H9 (cell line): ENCODE data around the gene CDC42EP5. TPM values are rescaled to one million over a fixed set of nuclear protein-coding genes. Genes with fewer than 3 reads are reported as not detected.

Experiments
- DNase-seq: peaks from one replicate; pipeline ENCODE4 v3.0.0-alpha.2; 2017
- H2AFZ ChIP-seq: one replicate; pipeline ENCODE4 v1.6.1; 2013; ENCODE audit warnings: mild to moderate bottlenecking, low read length, control low read depth, moderate library complexity
- H2AK5ac ChIP-seq: 2 replicates; pipeline ENCODE4 v1.6.1; 2013; ENCODE audit warnings: low read length, control low read depth, mixed read lengths; ENCODE audit not compliant: insufficient read length
- H2BK120ac ChIP-seq: one replicate; pipeline ENCODE4 v1.6.1; 2013; ENCODE audit warnings: low read depth, mild to moderate bottlenecking, low read length, control low read depth, inconsistent platforms; ENCODE audit not compliant: poor library complexity, severe bottlenecking
- H2BK12ac ChIP-seq: 2 replicates; pipeline ENCODE4 v1.6.1; 2013; ENCODE audit warnings: low read length, control low read depth, mixed read lengths, low read depth; ENCODE audit not compliant: insufficient read length
- H2BK15ac ChIP-seq: 2 replicates; pipeline ENCODE4 v1.6.1; 2013; ENCODE audit warnings: low read depth, low read length, control low read depth
- H2BK20ac ChIP-seq: one replicate; pipeline ENCODE4 v1.6.1; 2013; ENCODE audit warnings: low read depth, mild to moderate bottlenecking, low read length, control low read depth, inconsistent platforms; ENCODE audit not compliant: poor library complexity, severe bottlenecking
- H2BK5ac ChIP-seq: 2 replicates; pipeline ENCODE4 v1.6.1; 2013; ENCODE audit warnings: low read length, control low read depth, mixed read lengths; ENCODE audit not compliant: insufficient read length
- H3K14ac ChIP-seq: 2 replicates; pipeline ENCODE4 v1.6.1; 2013; ENCODE audit warnings: low read length, control low read depth; ENCODE audit not compliant: insufficient read depth
- H3K18ac ChIP-seq: 2 replicates; pipeline ENCODE4 v1.6.1; 2013; ENCODE audit warnings: low read depth, mild to moderate bottlenecking, mixed read lengths, low read length, control low read depth; ENCODE audit not compliant: insufficient read length
- H3K23ac ChIP-seq: 2 replicates; pipeline ENCODE4 v1.6.1; 2013; ENCODE audit warnings: low read length, control low read depth, mixed read lengths, low read depth; ENCODE audit not compliant: insufficient read length
- H3K23me2 ChIP-seq: 2 replicates; pipeline ENCODE4 v1.6.1; 2013; ENCODE audit warnings: low read depth, mild to moderate bottlenecking, mixed read lengths, low read length, control low read depth; ENCODE audit not compliant: insufficient read length, poor library complexity, severe bottlenecking
- H3K27ac ChIP-seq: 2 replicates; pipeline ENCODE4 v1.5.1; 2013; ENCODE audit warnings: low read length, control low read depth, mixed read lengths, low read depth; ENCODE audit not compliant: insufficient read length
- H3K27me3 ChIP-seq: 2 replicates; pipeline ENCODE4 v1.6.1; 2013; ENCODE audit warnings: low read length, control low read depth, inconsistent platforms; ENCODE audit not compliant: insufficient read depth
- H3K4ac ChIP-seq: 2 replicates; pipeline ENCODE4 v1.6.1; 2013; ENCODE audit warnings: low read depth, mild to moderate bottlenecking, control low read depth, inconsistent platforms, low read length, moderate library complexity
- H3K4me1 ChIP-seq: 2 replicates; pipeline ENCODE4 v1.6.1; 2013; ENCODE audit warnings: low read length, control low read depth, inconsistent platforms; ENCODE audit not compliant: insufficient read depth
- H3K4me2 ChIP-seq: 2 replicates; pipeline ENCODE4 v1.6.1; 2013; ENCODE audit warnings: low read length, control low read depth, mixed read lengths; ENCODE audit not compliant: insufficient read length, insufficient read depth
- H3K56ac ChIP-seq: 2 replicates; pipeline ENCODE4 v1.6.1; 2013; ENCODE audit warnings: low read depth, mild to moderate bottlenecking, mixed read lengths, low read length, control low read depth; ENCODE audit not compliant: insufficient read length
- H3K79me1 ChIP-seq: 2 replicates; pipeline ENCODE4 v1.6.1; 2013; ENCODE audit warnings: low read depth, mild to moderate bottlenecking, moderate library complexity, low read length, control low read depth, inconsistent platforms; ENCODE audit not compliant: insufficient read depth, poor library complexity, severe bottlenecking
- H3K79me2 ChIP-seq: 2 replicates; pipeline ENCODE4 v1.6.1; 2013; ENCODE audit warnings: low read length, control low read depth, inconsistent platforms; ENCODE audit not compliant: insufficient read depth
- H3K9ac ChIP-seq: 2 replicates; pipeline ENCODE4 v1.6.1; 2013; ENCODE audit warnings: low read length, control low read depth, mixed read lengths; ENCODE audit not compliant: insufficient read length; ENCODE audit errors: extremely low read depth
- H3K9me3 ChIP-seq: one replicate; pipeline ENCODE4 v1.6.1; 2013; ENCODE audit warnings: low read depth, low read length, inconsistent platforms; ENCODE audit not compliant: control insufficient read depth
- H3T11ph ChIP-seq: one replicate; pipeline ENCODE4 v1.6.1; 2013; ENCODE audit warnings: mild to moderate bottlenecking, low read length, control low read depth, inconsistent platforms
- H4K20me1 ChIP-seq: one replicate; pipeline ENCODE4 v1.6.1; 2013; ENCODE audit not compliant: control insufficient read depth, insufficient read length, insufficient read depth
- H4K5ac ChIP-seq: 2 replicates; pipeline ENCODE4 v1.6.1; 2013; ENCODE audit warnings: low read depth, mild to moderate bottlenecking, mixed read lengths, low read length, control low read depth; ENCODE audit not compliant: insufficient read length
- H4K8ac ChIP-seq: replicated peaks from 2 replicates; pipeline ENCODE4 v1.6.1; 2013; ENCODE audit warnings: low read length, control low read depth, mixed read lengths, low read depth; ENCODE audit not compliant: insufficient read length
- H4K91ac ChIP-seq: 2 replicates; pipeline ENCODE4 v1.6.1; 2013; ENCODE audit warnings: low read depth, mild to moderate bottlenecking, moderate library complexity, mixed read lengths, low read length, control low read depth; ENCODE audit not compliant: insufficient read length
- H3K27ac Mint-ChIP-seq, 3 experiments: 2 replicates in 2 of 3; 3 replicates in 1 of 3; pipeline ENCODE4 v1.8.0; 2020 to 2021; ENCODE audit warnings: mixed read lengths in 3 of 3, mild to moderate bottlenecking in 1 of 3, moderate library complexity in 1 of 3
- H3K27me3 Mint-ChIP-seq: 2 replicates; pipeline ENCODE4 v1.8.0; 2021; ENCODE audit warnings: low read depth, mild to moderate bottlenecking, moderate library complexity, mixed read lengths
- H3K36me3 Mint-ChIP-seq, 3 experiments: 2 replicates in 2 of 3; 3 replicates in 1 of 3; pipeline ENCODE4 v1.8.0; 2020 to 2021; ENCODE audit warnings: low read depth in 3 of 3, mixed read lengths in 3 of 3; ENCODE audit not compliant: insufficient read depth in 1 of 3
- H3K4me1 Mint-ChIP-seq, 2 experiments: 2 replicates each; pipeline ENCODE4 v1.8.0; 2020; ENCODE audit warnings: mixed read lengths in 2 of 2
- H3K4me3 Mint-ChIP-seq, 2 experiments: 2 replicates in 1 of 2; 3 replicates in 1 of 2; pipeline ENCODE4 v1.8.0; 2020 to 2021; ENCODE audit warnings: mild to moderate bottlenecking in 2 of 2, mixed read lengths in 2 of 2, moderate library complexity in 1 of 2
- H3K9me3 Mint-ChIP-seq, 2 experiments: 2 replicates in 1 of 2; 3 replicates in 1 of 2; pipeline ENCODE4 v1.8.0; 2020; ENCODE audit warnings: mild to moderate bottlenecking in 2 of 2, mixed read lengths in 2 of 2, moderate library complexity in 1 of 2
- WGBS: extraction: QIAGEN DNeasy Blood & Tissue Kit; methylation state at CpG from one replicate; pipeline ENCODE4 v1.1.7; 2013; ENCODE audit warnings: missing lambda C conversion rate, low lambda C conversion rate, mixed read lengths; ENCODE audit not compliant: insufficient read length; ENCODE audit errors: extremely low coverage; 5-methylcytosine and 5-hydroxymethylcytosine counted together
- long read RNA-seq: library from polyadenylated mRNA; unstranded; transcript quantifications from one replicate; pipeline ENCODE4 v2.0.0, GENCODE V29; 2020
- total RNA-seq: library from RNA; stranded (reverse); gene quantifications from 2 replicates; pipeline ENCODE4 v1.2.1, GENCODE V29; 2021
- TF ChIP-seq, protein P1 (sequence below): fragments of 200-600 bp; sonication (generic); conservative IDR thresholded peaks from 3 replicates; pipeline ENCODE4 v1.8.0; 2021; ENCODE audit warnings: antibody characterized with exemption, mild to moderate bottlenecking

CDC42EP5 gene, protein sequence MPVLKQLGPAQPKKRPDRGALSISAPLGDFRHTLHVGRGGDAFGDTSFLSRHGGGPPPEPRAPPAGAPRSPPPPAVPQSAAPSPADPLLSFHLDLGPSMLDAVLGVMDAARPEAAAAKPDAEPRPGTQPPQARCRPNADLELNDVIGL
- 1.6 and 2.9 TPM in 2 replicates for total RNA-seq
- long read RNA-seq = 0 reads

DNA sequence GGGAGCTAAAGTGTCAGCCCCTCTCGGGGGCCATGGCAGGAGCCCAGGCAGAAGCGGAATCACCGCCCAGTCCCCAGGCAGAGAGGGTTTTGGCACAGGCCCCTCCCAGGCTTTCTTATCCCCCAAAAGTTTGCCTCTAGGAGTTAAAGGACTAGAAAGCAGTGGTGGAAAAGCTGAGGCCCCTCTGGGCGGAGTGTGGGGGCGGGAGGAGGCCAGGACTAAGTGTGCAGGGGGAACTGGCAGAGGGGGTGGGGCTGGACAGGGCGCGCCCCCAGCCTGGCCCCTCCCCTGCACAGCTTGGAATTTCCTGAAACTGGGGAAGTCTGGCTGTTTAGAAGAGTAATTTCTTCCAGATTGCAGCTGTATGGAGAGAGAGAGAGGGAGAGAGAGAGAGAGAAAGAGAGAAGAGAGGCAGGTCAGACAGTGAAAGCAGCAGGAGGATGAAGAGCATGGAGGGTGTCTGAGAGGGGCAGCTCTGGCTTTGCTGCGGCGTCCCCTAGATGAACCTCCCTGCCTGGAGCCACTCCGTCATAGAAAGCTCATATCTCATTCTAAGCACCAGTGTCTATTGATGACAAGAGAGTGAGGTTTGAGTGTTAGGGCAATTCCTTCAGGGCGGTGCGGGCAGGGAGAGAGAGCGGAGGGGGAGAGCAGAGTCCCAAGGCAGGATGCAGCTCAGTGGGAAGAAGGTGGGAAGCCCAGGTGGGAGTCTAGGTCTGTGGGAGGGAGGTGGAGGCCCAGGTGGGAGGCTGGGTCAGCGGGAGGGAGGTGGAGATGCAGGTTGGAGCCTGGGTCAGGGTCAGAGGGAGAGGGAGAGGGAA lies at the start of gene CDC42EP5:
CDC42EP5 (minus strand) TSS at position 226 of the 821 bp plus-strand sequence. CDS start 7,749 bp downstream, outside the sequence.
- Histone ChIP-seq H4K91ac (no peak within 1 kb of the TSS), H3K4ac (no peak within 1 kb of the TSS), H3K27me3 (peaks cover 2% of the 10 kb centered on the region; the same call in 1 of the 2 replicates), H3K56ac (no peak within 1 kb of the TSS), H3K23ac (no peak within 1 kb of the TSS), H3K27ac (no peak within 1 kb of the TSS), H3T11ph (no peak within 1 kb of the TSS), H3K18ac (no peak within 1 kb of the TSS), H2AFZ (no peak within 1 kb of the TSS), H2BK15ac (no peak within 1 kb of the TSS), H2BK12ac (no peak within 1 kb of the TSS), H2BK20ac (no peak within 1 kb of the TSS), H3K79me2 (no peaks in the 10 kb centered on the region), H3K14ac (no peak within 1 kb of the TSS), H3K23me2 (peaks cover 7% of the 10 kb centered on the region), H2BK5ac (no peak within 1 kb of the TSS), H4K8ac (no peak within 1 kb of the TSS), H4K5ac (no peak within 1 kb of the TSS), H2AK5ac (no peak within 1 kb of the TSS), H3K4me1 (no peaks in the 10 kb centered on the region), H3K4me2 (peak within 1 kb of the TSS; percentile 7), H2BK120ac (no peak within 1 kb of the TSS), H3K9ac (no peak within 1 kb of the TSS), H3K9me3 (no peaks in the 10 kb centered on the region), H3K79me1 (no peaks in the 10 kb centered on the region), H4K20me1 (no peaks in the 10 kb centered on the region)
- H3K4me1 Mint-ChIP-seq = peaks cover 15 to 25% of the 10 kb centered on the region in 2 experiments
- H3K4me3 Mint-ChIP-seq = peak within 1 kb of the TSS in 1 of 2 experiments; percentile 57; a peak in 4 of 5 replicates
- H3K27ac Mint-ChIP-seq = peak within 1 kb of the TSS in 2 of 3 experiments; percentile 27 to 32; a peak in 4 of 7 replicates
- peak; percentile 40 for DNase-seq
- TF ChIP-seq, protein P1, sequence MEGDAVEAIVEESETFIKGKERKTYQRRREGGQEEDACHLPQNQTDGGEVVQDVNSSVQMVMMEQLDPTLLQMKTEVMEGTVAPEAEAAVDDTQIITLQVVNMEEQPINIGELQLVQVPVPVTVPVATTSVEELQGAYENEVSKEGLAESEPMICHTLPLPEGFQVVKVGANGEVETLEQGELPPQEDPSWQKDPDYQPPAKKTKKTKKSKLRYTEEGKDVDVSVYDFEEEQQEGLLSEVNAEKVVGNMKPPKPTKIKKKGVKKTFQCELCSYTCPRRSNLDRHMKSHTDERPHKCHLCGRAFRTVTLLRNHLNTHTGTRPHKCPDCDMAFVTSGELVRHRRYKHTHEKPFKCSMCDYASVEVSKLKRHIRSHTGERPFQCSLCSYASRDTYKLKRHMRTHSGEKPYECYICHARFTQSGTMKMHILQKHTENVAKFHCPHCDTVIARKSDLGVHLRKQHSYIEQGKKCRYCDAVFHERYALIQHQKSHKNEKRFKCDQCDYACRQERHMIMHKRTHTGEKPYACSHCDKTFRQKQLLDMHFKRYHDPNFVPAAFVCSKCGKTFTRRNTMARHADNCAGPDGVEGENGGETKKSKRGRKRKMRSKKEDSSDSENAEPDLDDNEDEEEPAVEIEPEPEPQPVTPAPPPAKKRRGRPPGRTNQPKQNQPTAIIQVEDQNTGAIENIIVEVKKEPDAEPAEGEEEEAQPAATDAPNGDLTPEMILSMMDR = no peak
- no peaks in the 10 kb centered on the region for H3K9me3 Mint-ChIP-seq
- H3K27me3 Mint-ChIP-seq = peaks cover 60% of the 10 kb centered on the region
- WGBS = no CpG with 5 or more reads among the region's 14 CpGs
- no peaks in the 10 kb centered on the region for H3K36me3 Mint-ChIP-seq
